Measurements from ENCODE around the gene SLC6A13. TPM values are rescaled to one million over a fixed set of nuclear protein-coding genes. Genes with fewer than 3 reads are reported as not detected.
"Not testable (repeated sequence)": the region's sequence is repeated elsewhere in the genome, so short reads cannot be mapped to it uniquely, and the experiment has no call there.

SLC6A13 gene
- polyA plus RNA-seq, 10 donors = 1.3 to 6.1 (median 2.6) TPM

DNA sequence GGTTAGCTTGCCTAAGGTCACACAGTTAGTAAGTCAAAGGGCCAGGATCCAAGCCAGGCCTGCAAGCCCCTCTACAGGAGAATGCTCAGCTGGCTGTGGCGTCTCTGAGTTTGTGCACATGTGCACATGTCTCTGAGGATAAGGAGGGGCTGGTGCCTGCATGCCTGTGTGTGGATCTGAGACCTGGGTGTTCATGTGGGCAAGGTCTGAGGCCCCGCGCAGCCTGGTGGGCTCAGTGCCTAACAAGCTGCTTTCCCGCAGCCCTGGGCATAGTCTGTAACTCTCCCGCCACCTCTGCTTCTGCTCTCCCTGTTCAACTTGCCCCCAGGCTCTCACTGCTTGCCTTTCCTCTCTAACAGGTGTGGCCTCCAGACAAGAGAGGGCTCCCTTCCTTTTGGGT is 44.4 kb downstream of the SLC6A13 start:
- DNase-seq = no peak

GRCh38 chr12:217029-217428 is 45.6 kb downstream of the SLC6A13 start:
- not testable (repeated sequence) for DNase-seq

DNA sequence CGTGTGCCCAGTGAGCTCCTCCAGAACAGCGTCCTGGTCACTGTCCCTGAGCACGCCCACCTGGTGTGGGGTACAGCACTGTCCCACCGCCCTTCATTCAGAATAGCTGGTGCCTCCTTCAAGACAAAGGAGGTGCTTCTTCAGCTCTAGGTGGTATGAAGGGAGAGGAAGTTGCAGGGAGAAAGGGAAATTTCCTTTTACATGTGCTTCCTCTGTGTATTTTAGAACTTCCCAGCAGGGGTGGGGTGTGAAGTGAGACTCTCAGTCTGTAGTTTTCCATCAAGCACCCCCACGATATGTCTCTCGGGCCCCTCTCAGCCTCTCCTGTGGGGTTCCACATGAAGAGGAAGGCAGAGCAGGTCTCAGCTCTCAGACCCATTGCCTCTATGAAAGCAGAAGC is 47.5 kb downstream of the SLC6A13 start:
- no peak for DNase-seq

GRCh38 chr12:214003-214741 is 48.5 kb downstream of the SLC6A13 start, which contains the start of gene SLC6A12:
SLC6A12 (minus strand) TSS chr12:214157; CDS start chr12:209986, 4,171 bp downstream.
- no peak for DNase-seq

DNA sequence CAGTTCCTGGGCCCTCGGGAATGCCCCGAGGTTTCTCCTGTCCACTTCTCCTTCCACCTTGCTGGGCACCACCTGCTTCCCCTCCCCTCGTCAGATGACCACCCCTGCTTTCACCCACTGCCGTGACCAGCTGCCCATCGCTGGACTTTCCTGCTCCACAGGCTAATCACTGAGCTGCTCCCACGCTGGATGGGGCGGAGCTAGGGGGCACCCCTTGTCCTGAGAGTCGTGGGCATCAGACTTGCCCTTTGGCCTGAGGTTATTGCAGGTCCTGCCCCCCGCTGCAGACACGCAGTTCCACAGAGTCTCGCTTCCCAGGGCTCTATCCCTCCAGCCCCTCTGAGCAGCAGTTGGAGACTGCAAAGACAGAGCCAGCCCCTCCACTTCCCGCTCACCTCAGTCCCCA is 49.1 kb downstream of the SLC6A13 start:
- DNase-seq = no peak

DNA sequence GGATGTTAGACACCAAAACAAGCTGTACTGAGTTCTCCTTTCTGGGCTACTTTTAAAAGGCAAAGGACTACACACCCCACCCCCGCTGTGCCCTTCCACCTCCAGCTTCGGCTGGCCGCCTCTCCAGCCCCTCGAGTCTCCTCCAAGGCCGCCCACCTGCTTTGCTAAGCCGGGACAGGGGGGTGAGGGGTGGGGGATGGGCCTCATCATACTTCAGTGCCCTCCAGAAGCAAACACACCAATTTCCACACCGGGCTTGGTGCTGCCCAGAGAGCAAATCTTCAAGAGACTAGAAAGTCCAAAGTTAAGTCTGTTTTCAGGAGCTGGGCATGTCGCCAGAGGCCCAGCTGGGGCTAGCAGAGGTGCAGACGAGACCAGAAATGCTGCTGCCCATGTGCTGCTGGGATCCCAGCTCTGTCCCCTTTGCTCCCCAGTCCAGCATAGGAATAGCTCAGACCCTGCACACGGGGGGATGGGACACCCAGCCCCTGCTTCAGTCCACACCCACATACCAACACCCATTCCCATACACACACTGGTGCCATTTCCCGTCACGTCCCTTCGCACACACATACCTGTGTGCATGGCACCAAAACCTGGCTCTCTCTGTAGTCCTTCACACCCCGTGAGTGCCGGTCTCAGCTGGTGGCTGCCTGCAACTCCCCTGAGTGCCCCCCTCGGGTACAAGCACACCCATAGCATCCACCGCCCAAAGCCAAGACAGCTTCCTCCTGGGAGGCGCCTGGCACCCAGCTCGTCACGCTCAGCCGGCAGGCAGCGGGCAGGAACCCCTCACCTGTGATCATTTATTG is 49.7 kb downstream of the SLC6A13 start:
- peak in 2 of 3 donors; percentile 27 to 50 for DNase-seq

GRCh38 chr12:212415-212714 is 50.3 kb downstream of the SLC6A13 start:
- DNase-seq = no peak

DNA sequence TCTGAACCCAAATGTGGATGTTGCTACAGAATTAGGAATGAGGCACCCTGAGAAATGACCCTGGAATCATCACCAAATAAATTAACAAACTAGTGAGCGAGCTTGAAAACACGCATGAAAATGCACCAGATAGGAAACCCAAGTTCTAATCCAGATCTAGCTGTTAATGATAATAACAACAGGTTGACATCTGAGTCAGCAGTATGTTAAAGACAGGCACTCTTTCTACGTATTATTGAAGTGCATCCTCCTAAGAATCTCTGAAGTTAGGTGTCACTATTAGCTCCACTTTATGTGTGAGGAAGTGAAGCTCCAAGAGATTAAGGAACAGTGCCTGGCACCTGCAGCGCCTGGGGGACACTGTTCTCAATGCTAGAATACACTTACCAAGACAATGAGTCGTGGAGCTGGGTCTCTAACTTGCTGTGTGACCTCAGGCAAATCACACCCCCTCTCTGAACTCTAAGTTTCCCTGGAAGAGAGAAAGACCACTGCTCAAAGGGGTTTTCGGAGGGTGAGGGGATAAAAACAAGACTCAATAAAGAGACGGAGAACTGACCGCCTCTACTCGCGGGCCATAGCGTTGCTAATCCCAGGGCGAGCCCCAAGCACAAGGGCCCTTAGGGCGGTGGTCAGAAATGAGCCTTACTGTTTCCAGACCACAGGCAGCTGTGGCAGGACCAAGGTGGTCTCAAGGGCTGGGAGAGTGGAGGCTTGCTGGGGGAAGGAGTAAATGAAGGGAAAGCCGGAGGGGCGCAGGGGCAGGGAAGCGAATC is 50.8 kb downstream of the SLC6A13 start:
- no peak for DNase-seq

DNA sequence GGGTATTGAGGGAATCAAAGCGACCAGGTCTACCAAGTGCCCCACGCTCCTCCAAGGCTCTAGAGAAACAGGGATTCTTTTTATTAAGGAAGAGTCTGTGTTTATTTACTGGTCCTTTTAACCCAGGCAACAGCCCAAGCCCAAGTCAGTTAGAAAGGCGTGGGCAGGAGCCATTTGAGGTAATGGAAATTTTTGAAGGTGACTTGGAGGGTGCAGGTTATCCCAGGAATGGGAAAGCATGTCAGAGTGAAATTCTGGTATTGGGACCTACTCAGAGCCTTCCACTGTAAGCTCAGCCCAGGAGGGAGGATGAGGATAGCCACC is 51.5 kb downstream of the SLC6A13 start:
- DNase-seq = no peak

- no peak for DNase-seq
Measured at GRCh38 chr12:210277-211141, 52.1 kb downstream of the SLC6A13 start.

GRCh38 chr12:209851-210250 is 52.8 kb downstream of the SLC6A13 start:
- DNase-seq = no peak

GRCh38 chr12:209246-209645 is 53.4 kb downstream of the SLC6A13 start:
- DNase-seq = no peak

- DNase-seq = no peak
Measured at GRCh38 chr12:208813-209212, 53.8 kb downstream of the SLC6A13 start.

GRCh38 chr12:207804-208203 is 54.8 kb downstream of the SLC6A13 start:
- no peak for DNase-seq

GRCh38 chr12:206746-207440 is 55.7 kb downstream of the SLC6A13 start:
- no peak for DNase-seq

DNA sequence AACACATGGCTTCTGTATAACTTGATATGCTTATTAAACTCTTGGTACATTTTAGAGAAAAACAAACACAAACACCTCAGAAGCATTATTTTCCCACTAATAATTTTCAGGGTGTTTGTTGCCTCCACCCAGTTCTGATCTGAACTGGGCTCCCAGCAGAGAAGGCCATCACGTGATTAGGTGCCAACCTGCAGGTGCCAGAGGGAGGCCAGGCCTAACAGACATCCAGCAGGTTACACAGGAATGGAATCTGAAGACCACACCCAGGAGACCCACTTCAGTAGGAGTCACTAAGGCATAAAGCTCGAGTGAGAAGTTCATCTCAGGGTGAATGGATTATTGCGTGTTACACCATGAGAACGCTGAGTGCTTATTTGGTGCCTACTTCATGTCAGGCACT is 57.6 kb downstream of the SLC6A13 start:
- DNase-seq = no peak

GRCh38 chr12:204261-204678 is 58.4 kb downstream of the SLC6A13 start:
- DNase-seq = no peak

- peak in 2 of 3 donors; percentile 28 to 51 for DNase-seq
Measured at GRCh38 chr12:203462-204260, 59.0 kb downstream of the SLC6A13 start.

GRCh38 chr12:203074-203461 is 59.6 kb downstream of the SLC6A13 start:
- DNase-seq = no peak

DNA sequence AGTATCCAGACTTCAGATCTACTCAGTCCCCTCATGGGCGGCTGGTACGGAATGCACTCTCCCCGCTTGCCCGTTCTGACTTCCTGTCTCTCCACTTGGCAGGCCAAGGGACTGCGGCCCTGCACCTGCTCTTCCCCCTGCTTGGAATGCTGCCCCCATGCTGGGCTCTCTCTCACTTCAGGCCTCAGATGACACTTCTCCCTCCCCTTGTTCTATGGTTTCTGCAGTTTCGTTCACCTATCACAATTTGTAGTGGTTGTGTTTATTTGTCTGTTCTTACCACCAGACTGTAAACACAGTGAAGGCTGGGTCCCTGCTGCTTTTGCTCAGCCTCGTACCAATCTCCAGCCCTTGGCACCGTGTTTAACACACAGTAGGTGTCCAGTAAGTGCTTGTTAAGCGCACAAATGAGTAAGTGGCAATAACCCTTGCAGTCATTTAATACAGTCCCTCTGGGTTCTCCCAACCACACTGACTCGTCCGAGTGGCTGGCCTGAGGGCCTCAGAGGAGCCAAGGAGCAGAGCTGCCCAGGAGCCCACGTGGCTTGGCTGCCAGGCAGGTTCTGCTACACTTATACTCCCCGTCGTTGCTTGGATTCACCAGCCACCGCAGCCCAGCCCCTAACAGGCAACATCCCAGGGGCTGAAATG is 60.4 kb downstream of the SLC6A13 start:
- peak in 1 of 3 donors; percentile 18 for DNase-seq

Measured in muscle of back (tissue), 11 donors.